Measurements from ENCODE around the gene FHOD3.

DNA sequence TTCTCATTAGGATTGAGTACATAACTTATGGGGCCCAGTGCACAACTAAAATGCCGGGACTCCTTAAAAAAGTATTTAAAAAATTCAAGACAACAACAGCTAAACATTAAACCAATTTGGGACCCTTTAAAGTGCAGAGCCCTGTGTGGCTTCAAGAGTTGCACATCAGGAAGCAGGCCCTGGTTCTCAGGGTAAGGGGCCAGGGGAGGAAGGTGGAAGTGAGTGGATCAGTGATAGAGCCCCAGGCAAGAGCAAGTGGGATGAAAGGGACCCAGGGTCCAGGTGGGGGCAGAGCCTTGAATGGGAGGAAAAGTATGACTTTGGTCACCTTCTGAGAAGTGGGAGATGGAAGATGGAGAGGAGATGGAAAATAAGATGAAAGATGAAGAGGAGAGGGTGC, 2.3 kb upstream of the FHOD3 start:
- TF ChIP-seq, protein P1, sequence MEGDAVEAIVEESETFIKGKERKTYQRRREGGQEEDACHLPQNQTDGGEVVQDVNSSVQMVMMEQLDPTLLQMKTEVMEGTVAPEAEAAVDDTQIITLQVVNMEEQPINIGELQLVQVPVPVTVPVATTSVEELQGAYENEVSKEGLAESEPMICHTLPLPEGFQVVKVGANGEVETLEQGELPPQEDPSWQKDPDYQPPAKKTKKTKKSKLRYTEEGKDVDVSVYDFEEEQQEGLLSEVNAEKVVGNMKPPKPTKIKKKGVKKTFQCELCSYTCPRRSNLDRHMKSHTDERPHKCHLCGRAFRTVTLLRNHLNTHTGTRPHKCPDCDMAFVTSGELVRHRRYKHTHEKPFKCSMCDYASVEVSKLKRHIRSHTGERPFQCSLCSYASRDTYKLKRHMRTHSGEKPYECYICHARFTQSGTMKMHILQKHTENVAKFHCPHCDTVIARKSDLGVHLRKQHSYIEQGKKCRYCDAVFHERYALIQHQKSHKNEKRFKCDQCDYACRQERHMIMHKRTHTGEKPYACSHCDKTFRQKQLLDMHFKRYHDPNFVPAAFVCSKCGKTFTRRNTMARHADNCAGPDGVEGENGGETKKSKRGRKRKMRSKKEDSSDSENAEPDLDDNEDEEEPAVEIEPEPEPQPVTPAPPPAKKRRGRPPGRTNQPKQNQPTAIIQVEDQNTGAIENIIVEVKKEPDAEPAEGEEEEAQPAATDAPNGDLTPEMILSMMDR (IDR thresholded peaks at IDR 0.05 in 2 of 3, conservative IDR thresholded peaks at IDR 0.05 in 1 of 3; ENCODE audit: insufficient read depth in 2 of 3, low read depth in 1 of 3, low read length in 3 of 3), result no peak
- TF ChIP-seq, protein P2, sequence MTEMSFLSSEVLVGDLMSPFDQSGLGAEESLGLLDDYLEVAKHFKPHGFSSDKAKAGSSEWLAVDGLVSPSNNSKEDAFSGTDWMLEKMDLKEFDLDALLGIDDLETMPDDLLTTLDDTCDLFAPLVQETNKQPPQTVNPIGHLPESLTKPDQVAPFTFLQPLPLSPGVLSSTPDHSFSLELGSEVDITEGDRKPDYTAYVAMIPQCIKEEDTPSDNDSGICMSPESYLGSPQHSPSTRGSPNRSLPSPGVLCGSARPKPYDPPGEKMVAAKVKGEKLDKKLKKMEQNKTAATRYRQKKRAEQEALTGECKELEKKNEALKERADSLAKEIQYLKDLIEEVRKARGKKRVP (CRISPR knock-in tag; IDR thresholded peaks at IDR 0.05), result no peak
- no peak for TF ChIP-seq HLTF (IDR thresholded peaks at IDR 0.05)
- no peak for TF ChIP-seq EHMT2 (IDR thresholded peaks at IDR 0.05)

Data from K562 (cell line).